ENCODE results near the gene CTNNA1.
A peak's percentile ranks its signal among the peaks of the same experiment; 100 is the strongest.
"Not testable (repeated sequence)": the region's sequence is repeated elsewhere in the genome, so short reads cannot be mapped to it uniquely, and the experiment has no call there.

The CTNNA1 gene

DNA sequence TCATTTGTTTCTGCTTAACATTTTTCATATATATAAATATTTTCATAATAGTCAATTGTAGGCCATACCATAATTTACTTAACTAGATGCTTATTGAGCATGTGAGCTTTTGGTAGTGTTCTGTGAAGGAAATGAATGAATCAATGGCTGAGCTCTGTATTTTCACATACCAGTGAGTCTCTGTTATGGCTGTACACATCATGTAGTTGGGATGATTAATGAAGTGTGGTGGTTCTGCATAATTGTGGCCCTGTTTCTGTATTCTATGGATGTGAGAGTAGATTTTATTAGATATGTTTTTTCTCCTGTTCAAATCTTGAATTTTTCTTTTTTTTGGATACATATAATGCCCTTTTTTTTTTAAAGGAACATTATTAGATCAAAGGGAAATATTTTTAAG lies 56.2 kb downstream of the CTNNA1 start:
- DNase-seq (ENCODE audit: low read depth), result no peak

- not testable (repeated sequence) for DNase-seq (ENCODE audit: low read depth)
Observed at GRCh38 chr5:138810861-138811260, 57.6 kb downstream of the CTNNA1 start.

GRCh38 chr5:138815529-138815928 lies 62.3 kb downstream of the CTNNA1 start:
- no peak for DNase-seq (ENCODE audit: low read depth)

- DNase-seq (ENCODE audit: low read depth), result no peak
Observed at GRCh38 chr5:138817241-138817640, 64.0 kb downstream of the CTNNA1 start.

GRCh38 chr5:138819081-138819480 lies 65.9 kb downstream of the CTNNA1 start:
- no peak for DNase-seq (ENCODE audit: low read depth)

DNA sequence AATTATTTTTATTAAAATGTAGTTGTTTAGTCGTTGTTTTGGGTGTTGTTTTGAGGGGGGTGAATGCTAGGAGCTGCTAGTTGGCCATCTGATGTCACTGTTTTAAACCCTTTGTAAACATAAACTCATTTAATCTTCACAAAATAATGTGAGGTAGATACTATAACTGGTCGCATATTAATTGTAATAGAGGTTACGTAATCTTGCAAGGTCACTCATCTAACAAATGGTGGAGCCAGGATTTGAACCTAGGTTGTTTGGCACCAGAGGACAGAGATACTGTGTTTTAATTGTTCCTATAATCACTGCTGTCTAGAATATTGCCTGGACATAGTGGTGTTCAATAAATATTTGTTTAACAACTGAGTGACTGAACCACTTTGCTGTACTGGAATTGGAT lies 67.5 kb downstream of the CTNNA1 start:
- no peak for DNase-seq (ENCODE audit: low read depth)

- DNase-seq (ENCODE audit: low read depth), result no peak
Observed at GRCh38 chr5:138824516-138824915, 71.3 kb downstream of the CTNNA1 start.

- DNase-seq (ENCODE audit: low read depth), result no peak
Observed at GRCh38 chr5:138824924-138825863, 72.0 kb downstream of the CTNNA1 start.

- no peak for DNase-seq (ENCODE audit: low read depth)
Observed at GRCh38 chr5:138828556-138828955, 75.3 kb downstream of the CTNNA1 start.

DNA sequence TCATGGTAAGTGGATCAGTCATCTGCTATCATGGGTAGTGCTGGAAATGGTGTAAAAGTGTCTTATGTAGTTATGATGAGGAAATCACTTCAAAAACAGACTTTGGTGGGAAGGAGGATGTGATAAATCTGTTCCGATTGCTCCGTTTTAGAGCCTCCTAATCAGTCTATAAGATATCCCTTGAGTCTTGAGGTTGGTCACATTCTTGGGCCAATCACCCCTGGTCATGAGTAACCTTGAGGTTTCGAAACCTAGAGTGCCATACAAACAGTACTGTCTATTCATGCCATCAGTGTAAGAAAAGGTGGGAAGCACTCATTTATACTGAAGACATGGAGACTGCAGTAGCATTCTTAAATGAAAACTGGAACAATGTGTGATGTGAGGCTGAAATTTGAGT lies 76.1 kb downstream of the CTNNA1 start:
- DNase-seq (ENCODE audit: low read depth), result no peak

GRCh38 chr5:138831703-138832102 lies 78.5 kb downstream of the CTNNA1 start:
- DNase-seq (ENCODE audit: low read depth), result no peak

DNA sequence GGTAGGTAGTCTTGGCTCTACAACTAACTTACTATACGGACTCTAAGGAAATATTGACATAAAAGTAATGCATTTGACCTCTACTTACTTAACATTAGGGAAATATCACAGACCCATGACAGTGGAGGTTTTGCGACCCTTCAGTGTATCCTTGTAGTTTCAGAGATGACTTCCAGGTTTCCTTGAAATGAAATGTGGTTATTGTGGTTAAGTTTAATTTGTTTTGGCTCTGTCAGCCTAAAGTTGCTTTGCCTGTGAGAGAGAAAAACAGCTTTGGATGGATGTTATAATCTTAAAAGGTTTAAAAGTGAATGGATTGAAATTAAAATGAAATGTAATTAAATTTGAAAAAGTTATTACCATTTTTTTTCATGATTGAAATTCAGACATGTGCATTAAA lies 79.0 kb downstream of the CTNNA1 start:
- DNase-seq (ENCODE audit: low read depth), result no peak

DNA sequence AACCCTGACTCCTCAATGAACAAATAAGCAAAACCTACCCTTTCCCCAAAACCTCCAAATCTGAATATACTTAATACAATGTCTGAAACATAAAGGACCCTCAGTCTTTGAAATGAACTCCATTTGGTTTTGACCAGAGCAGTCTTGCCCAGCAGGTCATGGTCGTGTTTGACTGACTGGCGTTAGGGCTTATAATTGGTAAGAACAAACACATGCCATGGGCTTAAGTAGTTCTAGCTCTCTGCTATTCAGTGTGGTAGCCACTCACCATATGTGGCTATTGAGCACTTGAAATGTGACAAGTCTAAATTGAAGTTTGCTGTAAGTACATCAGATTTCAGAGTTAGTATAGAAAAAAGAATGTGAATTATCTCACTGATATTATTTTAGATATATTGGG lies 79.9 kb downstream of the CTNNA1 start:
- no peak for DNase-seq (ENCODE audit: low read depth)

GRCh38 chr5:138833726-138834480 lies 80.7 kb downstream of the CTNNA1 start:
- no peak for DNase-seq (ENCODE audit: low read depth)

GRCh38 chr5:138834853-138835252 lies 81.6 kb downstream of the CTNNA1 start:
- DNase-seq (ENCODE audit: low read depth), result not testable (repeated sequence)

DNA sequence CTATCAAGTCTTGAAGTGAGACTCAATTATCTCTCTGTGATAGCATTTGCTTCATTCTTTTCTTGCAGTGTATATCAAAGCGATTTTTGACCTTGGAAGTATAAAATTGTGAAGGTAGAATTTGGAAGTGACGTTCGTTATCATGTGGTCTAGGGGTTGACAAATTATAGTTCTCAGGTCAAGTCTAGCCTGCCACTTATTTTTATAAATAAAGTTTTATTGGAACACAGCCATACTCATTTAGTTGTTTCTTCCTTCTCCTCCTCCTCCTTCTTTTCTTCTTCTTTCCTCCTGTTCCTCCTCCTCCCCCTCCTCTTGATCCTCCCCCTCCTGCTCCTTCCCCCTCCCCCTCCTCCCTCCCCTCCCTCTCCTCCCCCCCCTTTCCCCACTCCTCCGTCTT lies 83.9 kb downstream of the CTNNA1 start:
- no peak for DNase-seq (ENCODE audit: low read depth)

- no peak for DNase-seq (ENCODE audit: low read depth)
Observed at GRCh38 chr5:138840103-138840502, 86.9 kb downstream of the CTNNA1 start.

DNA sequence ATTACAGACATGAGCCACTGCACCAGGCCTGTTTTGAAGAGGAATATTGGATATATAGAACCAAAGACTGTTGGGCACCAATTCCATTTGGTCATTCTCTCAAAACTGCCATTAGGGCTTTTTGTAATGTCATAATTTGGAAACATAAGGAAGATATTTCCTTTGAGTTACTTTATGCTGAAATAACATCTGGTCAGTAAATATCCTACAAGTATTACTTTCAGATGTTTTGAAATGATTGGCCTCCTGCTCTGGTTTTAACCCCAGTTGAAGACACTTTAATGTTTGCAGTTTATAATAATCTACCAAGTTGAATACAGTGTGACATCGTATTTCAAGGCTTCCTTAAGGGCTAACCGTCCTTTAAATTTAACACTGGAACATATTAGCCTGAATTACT lies 88.3 kb downstream of the CTNNA1 start:
- no peak for DNase-seq (ENCODE audit: low read depth)

DNA sequence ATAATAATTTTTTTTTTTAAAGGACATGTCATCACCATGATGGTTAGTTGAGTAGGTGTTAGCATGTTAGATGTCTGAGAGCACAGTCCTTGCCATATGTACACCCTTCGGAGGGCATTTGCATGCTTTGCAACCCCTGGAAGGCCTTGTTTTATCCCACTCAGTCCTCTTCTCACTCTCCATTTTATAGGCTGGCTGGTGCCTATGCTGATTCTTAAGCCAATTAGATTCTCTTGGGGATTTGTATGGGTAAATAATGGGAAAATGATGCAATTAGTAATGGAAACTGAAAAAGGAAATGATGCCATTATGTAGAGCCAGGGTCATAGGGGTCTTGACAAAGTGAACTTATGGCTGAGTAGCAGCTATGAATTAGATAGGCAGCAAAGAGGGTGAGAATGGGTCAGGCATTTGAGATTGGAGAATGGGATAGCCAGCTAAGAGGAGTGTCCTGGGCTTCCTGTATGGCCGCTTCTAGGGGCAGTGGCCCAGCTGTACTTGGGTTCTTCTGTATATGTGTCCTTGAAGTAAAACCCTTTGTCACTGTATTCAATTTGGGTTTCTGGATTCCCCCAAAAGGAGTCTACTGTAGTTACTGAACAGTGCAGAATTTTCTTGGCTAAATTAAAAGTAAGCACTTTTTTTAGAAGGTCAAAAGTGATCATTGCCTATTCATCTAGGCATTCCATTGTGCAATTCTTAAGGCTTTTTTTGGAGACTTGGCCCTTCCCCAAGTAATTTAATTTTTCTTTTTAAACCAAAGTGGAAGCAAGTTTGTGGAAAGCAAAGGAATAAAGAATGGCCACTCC lies 90.3 kb downstream of the CTNNA1 start:
- DNase-seq (ENCODE audit: low read depth), result no peak

DNA sequence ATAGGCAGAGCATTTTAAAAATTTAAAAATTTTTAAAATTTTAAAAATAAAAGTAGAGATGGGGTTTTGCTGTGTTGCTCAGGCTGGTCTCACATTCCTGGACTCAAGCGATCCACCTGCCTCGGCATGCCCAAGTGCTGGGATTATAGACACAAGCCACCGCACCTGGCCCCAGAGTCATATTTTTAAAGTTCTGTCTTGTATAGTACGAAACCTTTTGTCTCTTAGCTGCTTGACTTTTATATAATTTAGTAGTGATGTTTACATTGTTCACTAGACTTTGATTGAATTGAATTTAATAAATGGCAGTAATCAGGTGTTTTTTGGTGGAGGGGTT lies 90.9 kb downstream of the CTNNA1 start:
- DNase-seq (ENCODE audit: low read depth), result no peak

DNA sequence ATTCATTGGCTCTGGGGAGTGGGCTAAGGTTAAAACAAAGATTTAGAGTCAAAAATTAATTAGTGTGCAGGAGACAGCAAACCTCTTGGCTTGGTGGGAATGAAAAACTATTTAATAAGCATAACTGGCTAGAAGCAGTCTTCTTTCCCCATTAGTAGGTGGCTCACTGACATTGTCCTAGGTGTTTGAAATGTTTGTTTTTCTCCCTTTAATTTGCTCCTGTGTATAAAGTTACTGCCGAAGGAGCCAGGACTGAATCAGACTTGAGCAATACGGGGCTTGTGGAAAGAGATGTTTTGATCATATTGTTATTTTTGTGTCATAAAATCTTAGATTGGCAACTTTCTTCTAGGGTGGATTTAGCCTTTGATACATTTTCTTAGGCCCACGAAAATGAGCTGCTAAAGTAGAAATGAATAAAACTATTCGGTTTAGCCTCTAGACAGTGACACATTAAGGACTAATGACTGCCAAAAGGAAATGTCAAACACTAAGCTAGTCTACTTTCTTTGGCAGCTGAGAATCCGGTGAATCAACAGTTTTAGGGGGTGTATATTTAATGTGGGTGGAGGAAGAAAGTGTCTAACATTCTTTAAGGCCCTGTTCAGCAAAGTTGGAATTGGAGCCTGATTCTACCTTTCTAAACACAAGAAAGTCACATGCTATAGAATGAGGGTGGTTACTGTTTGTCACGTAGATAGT lies 91.7 kb downstream of the CTNNA1 start:
- peak; percentile 71 for DNase-seq (ENCODE audit: low read depth)

DNA sequence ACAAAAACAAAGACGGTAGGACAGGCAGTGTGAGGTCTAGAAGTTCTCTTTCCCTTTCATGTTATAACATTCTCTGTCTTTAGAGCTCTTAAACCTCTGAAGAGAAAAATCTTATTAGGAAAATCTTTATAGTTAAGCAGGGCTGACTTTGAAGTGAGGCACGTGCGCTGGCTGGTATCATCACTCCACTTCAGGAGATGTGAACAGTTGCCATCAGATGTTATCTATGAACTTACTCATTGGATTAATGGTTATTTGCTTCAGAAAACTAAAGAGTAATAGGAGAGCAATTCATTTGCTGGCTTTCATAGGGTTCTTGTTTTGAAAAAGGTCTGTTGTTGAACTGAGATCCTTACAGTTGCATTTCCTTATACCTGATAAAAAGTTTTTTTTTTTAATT lies 96.2 kb downstream of the CTNNA1 start:
- no peak for DNase-seq (ENCODE audit: low read depth)
